ENCODE data around the gene STK16. TPM values are rescaled to one million over a fixed set of nuclear protein-coding genes. Genes with fewer than 3 reads are reported as not detected.

Gene STK16
- total and polyA plus RNA-seq, 2 donors: 21.4 to 55.1 TPM

- H3K36me3 ChIP-seq (ENCODE audit: control insufficient read depth in 2 of 2, insufficient read depth in 2 of 2, low read length in 1 of 2): peaks cover 22 to 27% of the 10 kb centered on the region in 2 donors
- WGBS: 96% methylated on average over 5 of the region's 5 CpGs
- H3K27me3 ChIP-seq (ENCODE audit: control insufficient read depth in 2 of 2, insufficient read depth in 1 of 2, low read length in 1 of 2): no peaks in the 10 kb centered on the region
- DNase-seq (ENCODE audit: low read depth in 6 of 9, low spot score in 9 of 9): no peak
- H3K27ac ChIP-seq (ENCODE audit: low read depth in 1 of 2, low read length in 1 of 2): no peak overlapping the region
- H3K4me3 ChIP-seq (ENCODE audit: low read length in 2 of 2): no peak overlapping the region
- H3K4me1 ChIP-seq (ENCODE audit: control insufficient read depth in 2 of 2, insufficient read depth in 2 of 2, low read length in 2 of 2): peaks cover 6 to 36% of the 10 kb centered on the region in 2 donors
- H3K9me3 ChIP-seq (ENCODE audit: control insufficient read depth in 2 of 2, insufficient read depth in 1 of 2, low read length in 1 of 2): peaks cover 0 to 3% of the 10 kb centered on the region in 2 donors
These were observed 40.1 kb upstream of the STK16 start for GRCh38 chr2:219205165-219205538.

- no peak for DNase-seq (ENCODE audit: low read depth in 6 of 9, low spot score in 9 of 9)
- peaks cover 28 to 31% of the 10 kb centered on the region in 2 donors for H3K36me3 ChIP-seq (ENCODE audit: control insufficient read depth in 2 of 2, insufficient read depth in 2 of 2, low read length in 1 of 2)
- 26% methylated on average over 7 of the region's 7 CpGs for WGBS
- H3K4me1 ChIP-seq (ENCODE audit: control insufficient read depth in 2 of 2, insufficient read depth in 2 of 2, low read length in 2 of 2): peaks cover 6 to 44% of the 10 kb centered on the region in 2 donors
- peaks cover 0 to 3% of the 10 kb centered on the region in 2 donors for H3K9me3 ChIP-seq (ENCODE audit: control insufficient read depth in 2 of 2, insufficient read depth in 1 of 2, low read length in 1 of 2)
- H3K27ac ChIP-seq (ENCODE audit: low read depth in 1 of 2, low read length in 1 of 2): peak overlapping the region; percentile 92 to 97
- peak overlapping the region; percentile 72 to 76 for H3K4me3 ChIP-seq (ENCODE audit: low read length in 2 of 2)
- H3K27me3 ChIP-seq (ENCODE audit: control insufficient read depth in 2 of 2, insufficient read depth in 1 of 2, low read length in 1 of 2): no peaks in the 10 kb centered on the region
These were observed 39.3 kb upstream of the STK16 start for GRCh38 chr2:219205981-219206327.

- DNase-seq (ENCODE audit: low read depth in 6 of 9, low spot score in 9 of 9): peak; percentile 81 to 97 (median 93)
- Histone ChIP-seq H3K27ac (ENCODE audit: low read depth in 1 of 2, low read length in 1 of 2) (peak within 1 kb of the TSS; percentile 92 to 97), H3K4me1 (ENCODE audit: control insufficient read depth in 2 of 2, insufficient read depth in 2 of 2, low read length in 2 of 2) (peaks cover 6 to 49% of the 10 kb centered on the region in 2 donors), H3K9me3 (ENCODE audit: control insufficient read depth in 2 of 2, insufficient read depth in 1 of 2, low read length in 1 of 2) (peaks cover 0 to 3% of the 10 kb centered on the region in 2 donors), H3K4me3 (ENCODE audit: low read length in 2 of 2) (peak within 1 kb of the TSS; percentile 72 to 76), H3K27me3 (ENCODE audit: control insufficient read depth in 2 of 2, insufficient read depth in 1 of 2, low read length in 1 of 2) (no peaks in the 10 kb centered on the region), H3K36me3 (ENCODE audit: control insufficient read depth in 2 of 2, insufficient read depth in 2 of 2, low read length in 1 of 2) (peaks cover 28 to 34% of the 10 kb centered on the region in 2 donors)
- WGBS: under 1% methylated on average over 76 of the region's 76 CpGs
These were observed 38.7 kb upstream of the STK16 start, which contains the start of gene ZFAND2B for GRCh38 chr2:219206328-219207133. Gene ZFAND2B (plus strand): TSS chr2:219206782. CDS start chr2:219206988, 206 bp downstream.

- H3K27me3 ChIP-seq (ENCODE audit: control insufficient read depth in 2 of 2, insufficient read depth in 1 of 2, low read length in 1 of 2): no peaks in the 10 kb centered on the region
- peaks cover 6 to 49% of the 10 kb centered on the region in 2 donors for H3K4me1 ChIP-seq (ENCODE audit: control insufficient read depth in 2 of 2, insufficient read depth in 2 of 2, low read length in 2 of 2)
- peak overlapping the region; percentile 72 to 76 for H3K4me3 ChIP-seq (ENCODE audit: low read length in 2 of 2)
- peaks cover 0 to 3% of the 10 kb centered on the region in 2 donors for H3K9me3 ChIP-seq (ENCODE audit: control insufficient read depth in 2 of 2, insufficient read depth in 1 of 2, low read length in 1 of 2)
- DNase-seq (ENCODE audit: low read depth in 6 of 9, low spot score in 9 of 9): no peak
- peaks cover 28 to 34% of the 10 kb centered on the region in 2 donors for H3K36me3 ChIP-seq (ENCODE audit: control insufficient read depth in 2 of 2, insufficient read depth in 2 of 2, low read length in 1 of 2)
- WGBS: 32% methylated on average over 22 of the region's 22 CpGs
- H3K27ac ChIP-seq (ENCODE audit: low read depth in 1 of 2, low read length in 1 of 2): peak overlapping the region; percentile 66 to 92
These were observed 38.0 kb upstream of the STK16 start for GRCh38 chr2:219207134-219207883.

- H3K36me3 ChIP-seq (ENCODE audit: control insufficient read depth in 2 of 2, insufficient read depth in 2 of 2, low read length in 1 of 2): peaks cover 28 to 38% of the 10 kb centered on the region in 2 donors
- H3K27ac ChIP-seq (ENCODE audit: low read depth in 1 of 2, low read length in 1 of 2): peak overlapping the region in 1 of 2 donors; percentile 66
- peaks cover 6 to 49% of the 10 kb centered on the region in 2 donors for H3K4me1 ChIP-seq (ENCODE audit: control insufficient read depth in 2 of 2, insufficient read depth in 2 of 2, low read length in 2 of 2)
- H3K4me3 ChIP-seq (ENCODE audit: low read length in 2 of 2): no peak overlapping the region
- no peak for DNase-seq (ENCODE audit: low read depth in 6 of 9, low spot score in 9 of 9)
- WGBS: 88% methylated on average over 17 of the region's 17 CpGs
- H3K27me3 ChIP-seq (ENCODE audit: control insufficient read depth in 2 of 2, insufficient read depth in 1 of 2, low read length in 1 of 2): no peaks in the 10 kb centered on the region
- H3K9me3 ChIP-seq (ENCODE audit: control insufficient read depth in 2 of 2, insufficient read depth in 1 of 2, low read length in 1 of 2): peaks cover 0 to 3% of the 10 kb centered on the region in 2 donors
These were observed 37.2 kb upstream of the STK16 start for GRCh38 chr2:219207884-219208740.

- no peak overlapping the region for H3K4me3 ChIP-seq (ENCODE audit: low read length in 2 of 2)
- 41% methylated on average over 18 of the region's 18 CpGs for WGBS
- H3K27ac ChIP-seq (ENCODE audit: low read depth in 1 of 2, low read length in 1 of 2): peak overlapping the region in 1 of 2 donors; percentile 55
- H3K27me3 ChIP-seq (ENCODE audit: control insufficient read depth in 2 of 2, insufficient read depth in 1 of 2, low read length in 1 of 2): no peaks in the 10 kb centered on the region
- peaks cover 33 to 38% of the 10 kb centered on the region in 2 donors for H3K36me3 ChIP-seq (ENCODE audit: control insufficient read depth in 2 of 2, insufficient read depth in 2 of 2, low read length in 1 of 2)
- H3K4me1 ChIP-seq (ENCODE audit: control insufficient read depth in 2 of 2, insufficient read depth in 2 of 2, low read length in 2 of 2): peaks cover 6 to 49% of the 10 kb centered on the region in 2 donors
- peaks cover 0 to under 1% of the 10 kb centered on the region in 2 donors for H3K9me3 ChIP-seq (ENCODE audit: control insufficient read depth in 2 of 2, insufficient read depth in 1 of 2, low read length in 1 of 2)
- no peak for DNase-seq (ENCODE audit: low read depth in 6 of 9, low spot score in 9 of 9)
These were observed 35.8 kb upstream of the STK16 start for GRCh38 chr2:219209236-219210195.

- Histone ChIP-seq H3K27me3 (ENCODE audit: control insufficient read depth in 2 of 2, insufficient read depth in 1 of 2, low read length in 1 of 2) (no peaks in the 10 kb centered on the region), H3K4me1 (ENCODE audit: control insufficient read depth in 2 of 2, insufficient read depth in 2 of 2, low read length in 2 of 2) (peaks cover 6 to 49% of the 10 kb centered on the region in 2 donors), H3K36me3 (ENCODE audit: control insufficient read depth in 2 of 2, insufficient read depth in 2 of 2, low read length in 1 of 2) (peaks cover 35 to 38% of the 10 kb centered on the region in 2 donors), H3K9me3 (ENCODE audit: control insufficient read depth in 2 of 2, insufficient read depth in 1 of 2, low read length in 1 of 2) (no peaks in the 10 kb centered on the region), H3K4me3 (ENCODE audit: low read length in 2 of 2) (no peak overlapping the region), H3K27ac (ENCODE audit: low read depth in 1 of 2, low read length in 1 of 2) (no peak overlapping the region)
- DNase-seq (ENCODE audit: low read depth in 6 of 9, low spot score in 9 of 9): no peak
- WGBS: 97% methylated on average over 24 of the region's 24 CpGs
These were observed 34.9 kb upstream of the STK16 start for GRCh38 chr2:219210196-219210885.
